Activated CD4-positive, alpha-beta T cell treated with anti-CD3 and anti-CD28 coated beads for 4 hours (primary cell): ENCODE data around the gene TEKT3.

Source experiments
- DNase-seq, 2 donors: peaks; one replicate each; pipeline ENCODE4 v3.0.0-alpha.2; 2020

The TEKT3 gene

DNA sequence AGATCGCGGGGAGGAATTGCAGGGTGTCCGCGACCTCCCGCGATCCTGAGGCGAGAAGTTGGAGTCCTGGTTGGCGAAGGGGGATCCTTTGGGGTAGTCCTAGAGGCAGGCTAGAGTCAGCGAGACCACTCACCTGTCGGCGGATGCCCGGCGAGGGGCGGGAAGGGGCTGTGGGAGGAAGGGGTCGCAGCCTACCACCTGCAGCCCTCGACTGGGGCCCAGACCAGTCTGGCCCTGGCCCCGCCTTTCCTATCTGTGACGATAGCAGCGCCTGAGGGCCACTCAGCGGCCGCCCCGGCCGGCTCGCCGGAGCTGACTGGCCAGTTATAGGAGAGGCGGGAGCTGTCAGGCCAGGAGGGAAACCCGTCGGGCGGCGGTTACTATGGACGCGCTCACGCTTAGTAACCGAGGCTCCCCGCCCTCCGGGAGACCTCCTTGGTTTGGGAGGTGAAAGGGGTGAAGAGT lies at the start of gene TEKT3:
Gene TEKT3, minus strand, starts transcription at position 213 of the 465 bp plus-strand sequence. CDS start 10,012 bp downstream, outside the sequence.
- no peak for DNase-seq

DNA sequence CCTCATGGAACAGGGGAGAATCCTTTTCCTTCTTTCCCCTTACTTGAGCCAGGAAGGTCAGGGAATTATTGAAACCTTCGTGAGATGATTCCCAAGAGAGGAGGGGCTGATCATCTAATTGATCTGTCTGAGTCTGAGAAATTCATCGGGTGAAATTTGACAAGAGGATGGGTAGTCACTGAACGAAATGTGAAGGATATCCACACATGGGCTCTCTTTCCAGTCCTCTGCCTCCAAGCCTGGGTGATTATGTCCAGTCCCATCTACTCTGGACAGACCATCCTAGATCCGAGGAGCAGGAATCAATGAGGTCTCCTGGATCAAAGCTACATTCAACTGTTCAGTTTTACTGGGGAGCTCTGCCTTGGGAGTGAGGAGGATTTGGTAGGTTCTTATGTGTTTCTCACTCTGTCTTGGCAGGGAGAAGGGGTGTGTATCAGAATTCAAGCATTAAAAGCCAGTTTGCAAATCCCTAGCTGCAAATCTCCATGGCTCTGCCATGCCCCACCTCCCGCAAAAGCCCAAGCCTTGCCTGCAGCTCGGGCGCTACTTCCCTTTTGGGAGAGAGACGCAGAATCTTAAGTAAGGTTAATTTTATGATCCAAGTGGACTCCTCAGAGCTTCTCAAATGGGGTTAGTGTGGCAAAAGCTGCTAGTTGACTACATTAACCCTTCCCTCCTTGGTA lies 47.1 kb upstream of the TEKT3 start:
- no peak for DNase-seq

DNA sequence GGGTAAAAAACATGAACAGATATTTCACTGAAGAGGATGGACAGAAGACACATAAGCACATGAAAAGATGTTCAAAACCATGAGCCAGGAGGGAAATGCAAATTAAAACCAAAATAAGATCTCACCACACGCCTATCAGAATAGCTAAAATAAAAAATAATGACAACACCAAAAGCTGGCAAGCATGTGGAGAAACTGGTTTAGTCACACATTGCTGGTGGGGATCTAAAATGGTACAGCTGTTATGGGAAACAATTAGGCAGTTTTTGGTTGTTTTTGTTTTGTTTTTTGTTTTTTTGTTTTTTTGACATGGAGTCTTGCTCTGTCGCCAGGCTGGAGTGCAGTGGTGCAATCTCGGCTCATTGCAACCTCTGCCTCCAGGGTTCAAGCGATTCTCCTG lies 44.7 kb upstream of the TEKT3 start:
- no peak for DNase-seq

DNA sequence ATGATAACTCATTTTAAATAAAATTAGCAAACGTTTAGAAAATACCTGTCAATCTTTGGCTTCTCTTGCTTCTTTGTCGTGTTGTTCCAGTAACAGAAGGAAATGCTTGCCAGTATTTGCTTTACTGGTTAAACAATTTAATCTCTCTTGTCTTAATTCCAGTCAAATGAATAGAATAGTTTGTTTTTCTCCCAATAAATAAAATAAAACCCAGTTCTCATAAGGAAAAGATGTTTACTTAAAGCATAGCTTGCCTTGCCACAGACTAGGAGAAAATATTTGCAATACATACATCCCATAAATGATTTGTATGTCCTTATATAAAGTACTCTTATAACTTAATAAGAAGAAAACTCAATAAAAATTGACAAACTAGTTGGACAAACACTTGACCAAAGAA lies 43.9 kb upstream of the TEKT3 start:
- no peak for DNase-seq

DNA sequence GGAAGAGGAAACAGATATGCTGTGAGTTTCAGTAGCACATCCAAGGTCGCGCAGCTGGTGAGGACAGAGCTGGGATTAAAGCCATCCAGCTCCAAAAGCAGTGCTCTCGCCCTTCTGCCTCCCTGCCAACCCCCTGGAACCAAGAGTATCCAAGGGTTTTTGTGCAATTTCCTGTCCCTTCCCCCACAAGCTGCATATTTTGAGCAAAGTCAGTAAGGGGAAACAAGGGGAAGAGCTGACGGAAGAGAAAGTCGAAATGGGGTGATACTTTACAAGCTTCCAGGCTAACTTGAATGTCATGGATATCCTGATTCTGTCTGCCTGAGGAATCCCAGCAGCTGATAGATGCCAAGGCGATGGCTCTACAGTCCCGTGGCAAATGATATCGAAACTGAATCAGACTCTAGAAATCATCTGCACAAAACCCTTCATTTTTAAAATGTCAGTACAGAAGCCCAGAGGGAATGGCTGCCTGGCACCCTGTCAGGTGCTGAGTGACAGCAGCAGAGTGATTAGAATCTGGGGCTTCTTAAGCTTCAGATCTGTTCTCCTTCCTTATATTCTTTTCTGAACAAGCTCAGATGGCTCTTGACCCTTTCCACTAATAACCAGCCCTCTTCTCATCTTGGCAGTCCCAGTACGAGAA lies 42.9 kb upstream of the TEKT3 start:
- DNase-seq = no peak

DNA sequence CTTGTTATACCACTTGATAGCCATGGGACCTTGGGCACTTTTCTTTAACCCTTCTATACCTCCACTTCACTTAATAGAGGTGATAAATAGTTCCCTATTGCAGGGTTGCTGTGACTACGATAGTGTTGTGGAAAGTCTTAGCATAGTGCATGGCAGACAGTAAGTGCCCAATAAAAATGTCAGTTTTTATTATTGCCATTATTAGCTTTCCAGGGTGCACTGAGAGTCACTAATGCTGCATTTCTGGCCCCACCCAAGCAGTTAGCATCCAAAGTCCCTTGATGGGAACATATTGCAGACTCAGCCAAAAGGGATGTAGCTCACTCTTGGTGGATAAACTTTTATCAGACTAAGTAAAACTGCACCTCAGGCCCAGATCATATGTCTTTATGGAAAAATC lies 41.5 kb upstream of the TEKT3 start:
- DNase-seq = no peak

DNA sequence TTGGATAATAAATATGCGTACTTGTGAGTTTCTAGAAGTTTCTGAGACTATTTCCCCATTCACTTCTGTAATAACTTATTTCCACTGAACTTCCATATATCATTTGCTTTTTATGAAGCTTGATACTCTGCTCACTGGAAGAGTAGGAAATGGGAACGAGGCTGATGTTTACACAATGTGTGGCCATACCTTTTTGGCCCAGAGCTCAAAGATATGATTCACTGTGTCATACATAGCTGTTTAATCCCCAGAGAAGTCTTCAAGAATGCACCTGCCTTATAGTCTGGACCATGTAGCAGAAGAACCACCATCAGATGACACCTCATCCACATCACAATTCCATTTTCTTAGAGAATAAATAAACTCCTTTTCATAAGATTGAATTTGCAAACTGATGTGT lies 40.3 kb upstream of the TEKT3 start:
- DNase-seq = no peak

DNA sequence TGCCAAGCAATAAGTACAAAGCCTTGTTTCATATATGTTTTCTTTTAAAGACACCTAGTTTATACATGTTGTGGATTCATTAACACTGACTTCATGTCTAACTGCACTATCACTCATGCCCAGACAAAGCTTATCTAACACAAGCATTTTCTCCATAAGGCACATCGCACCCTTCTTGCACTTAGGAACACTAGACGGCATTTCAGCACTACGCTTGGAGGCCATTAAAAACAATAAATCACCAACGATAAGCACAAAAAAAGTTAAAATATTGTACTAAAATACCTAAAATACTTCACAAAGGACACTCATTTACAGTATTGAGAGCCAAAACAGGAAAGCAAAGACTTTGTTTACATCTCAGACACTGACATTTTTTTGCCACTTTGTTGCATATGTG lies 39.0 kb upstream of the TEKT3 start:
- DNase-seq = no peak

DNA sequence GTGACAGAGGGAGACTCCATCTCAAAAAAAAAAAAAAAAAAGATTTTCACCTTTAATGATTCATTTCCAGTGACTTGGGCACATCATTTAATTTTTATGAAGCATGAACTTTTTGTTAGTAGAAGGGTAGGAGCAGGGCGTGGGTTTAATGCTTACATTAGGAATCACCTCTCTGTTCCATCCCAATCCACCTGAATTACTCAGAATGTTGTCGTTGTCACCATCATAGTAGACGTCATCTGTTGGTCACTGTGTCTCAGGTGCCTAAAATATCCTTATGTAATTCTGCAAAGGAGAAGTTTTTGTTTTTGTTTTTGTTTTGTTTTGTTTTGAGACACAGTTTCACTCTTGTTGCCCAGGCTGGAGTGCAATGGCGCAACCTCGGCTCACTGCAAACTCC lies 38.3 kb upstream of the TEKT3 start:
- no peak for DNase-seq

DNA sequence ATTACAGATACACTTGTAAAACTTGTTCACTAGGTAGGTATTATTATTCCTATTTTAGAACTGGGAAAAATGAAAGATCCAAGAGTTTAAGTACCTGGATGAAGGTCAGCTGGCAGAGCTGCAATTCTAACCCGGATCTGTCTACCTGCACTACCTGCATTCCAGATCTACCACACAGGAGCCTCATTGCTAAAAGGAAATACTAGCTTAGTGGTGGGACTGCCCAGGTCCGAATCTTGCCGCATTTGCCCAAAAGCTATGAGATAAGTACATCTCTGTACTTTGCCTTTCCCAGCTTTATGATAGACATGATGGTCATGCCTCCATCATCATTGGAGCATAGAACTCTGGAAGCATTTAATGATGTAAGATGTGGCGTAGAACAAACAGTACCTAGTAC lies 36.8 kb upstream of the TEKT3 start:
- no peak for DNase-seq

DNA sequence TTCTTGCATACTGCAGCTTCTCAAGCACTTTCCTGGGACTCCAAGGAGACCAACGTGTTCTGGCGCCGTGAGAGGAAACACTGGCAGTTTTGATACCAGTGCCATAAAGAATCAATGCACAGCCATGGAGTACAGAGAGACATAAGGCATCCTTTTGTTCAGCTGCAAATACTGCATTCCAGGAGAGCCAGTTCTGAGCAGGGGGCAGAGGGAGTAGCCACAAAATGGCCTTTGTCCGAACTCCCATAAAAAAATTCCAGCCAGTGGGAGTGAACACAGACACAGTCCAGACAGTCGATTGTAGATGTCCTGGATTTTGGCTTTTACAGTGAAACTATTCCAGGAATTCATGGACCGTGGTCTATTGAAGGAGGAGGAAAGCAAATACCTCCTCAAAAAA lies 36.2 kb upstream of the TEKT3 start:
- DNase-seq = no peak

DNA sequence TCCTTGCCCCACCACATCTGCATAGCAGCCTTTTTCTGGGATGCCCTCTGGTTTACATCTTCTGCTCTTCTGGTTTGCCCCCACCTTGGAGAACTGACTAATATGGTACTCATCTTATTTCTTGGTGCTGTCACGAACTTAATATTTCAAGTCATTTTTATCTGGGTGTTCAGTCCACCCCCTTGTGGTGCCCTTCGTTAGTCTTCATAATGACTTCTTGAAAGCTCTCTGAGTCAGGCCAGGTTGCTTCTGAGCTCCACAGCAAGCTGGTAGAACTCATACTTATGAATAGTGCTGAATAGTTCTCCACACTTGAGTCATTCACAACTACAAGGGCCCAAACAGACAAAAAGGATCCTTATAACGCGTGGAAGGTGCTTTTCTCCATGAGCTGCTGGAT lies 35.8 kb upstream of the TEKT3 start:
- no peak for DNase-seq

DNA sequence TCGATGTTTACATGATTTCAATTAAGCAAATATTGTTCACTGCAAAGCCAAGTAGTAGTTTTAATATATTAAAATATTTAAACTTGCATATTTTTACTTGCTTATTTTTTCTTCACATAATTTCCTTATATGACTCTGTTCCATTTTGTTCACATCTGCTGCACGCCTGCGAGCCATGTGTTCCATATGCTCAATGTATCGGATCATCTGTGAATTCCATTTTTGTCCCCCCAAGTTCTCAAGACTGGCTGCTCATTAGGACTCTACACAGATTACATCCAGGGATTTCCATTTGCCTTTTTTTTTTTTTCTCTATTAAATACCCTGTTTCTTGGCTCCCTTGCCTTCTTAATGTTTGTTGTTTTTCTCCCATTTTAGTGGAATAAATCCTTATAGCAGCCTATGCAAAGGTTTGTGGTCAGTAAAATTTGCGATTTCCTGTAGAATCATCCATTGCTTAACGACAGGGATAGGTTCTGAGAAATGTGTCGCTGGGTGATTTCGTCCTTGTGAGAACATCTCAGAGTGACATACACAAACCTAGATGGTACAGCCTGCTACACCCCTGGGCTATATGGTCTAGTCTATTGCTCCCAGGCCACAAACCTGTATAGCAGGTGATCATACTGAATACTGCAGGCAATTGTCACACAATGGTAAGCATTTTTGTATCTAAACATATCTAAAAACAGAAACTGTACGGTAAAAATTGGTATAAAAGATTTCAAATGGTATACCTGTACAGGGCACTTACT lies 30.2 kb upstream of the TEKT3 start:
- DNase-seq = no peak

DNA sequence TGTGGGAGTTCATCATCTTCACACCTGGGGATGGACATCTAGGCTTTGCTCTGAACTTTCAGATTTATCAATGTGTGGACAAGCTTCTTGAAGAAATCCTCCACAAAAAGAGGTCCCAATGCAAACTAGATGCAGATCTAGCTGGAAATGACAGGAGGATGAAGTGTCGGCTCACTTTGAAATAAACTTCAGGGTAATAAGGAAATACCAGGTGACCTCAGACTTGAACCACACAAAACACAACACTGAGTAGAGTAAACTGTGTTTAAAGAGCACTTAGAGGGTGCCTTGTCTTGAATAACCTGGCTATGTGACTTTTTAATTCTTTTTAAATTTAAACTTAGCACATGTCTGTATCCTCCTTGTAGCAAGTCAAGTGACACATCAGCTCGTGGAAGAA lies 27.2 kb upstream of the TEKT3 start:
- no peak for DNase-seq

DNA sequence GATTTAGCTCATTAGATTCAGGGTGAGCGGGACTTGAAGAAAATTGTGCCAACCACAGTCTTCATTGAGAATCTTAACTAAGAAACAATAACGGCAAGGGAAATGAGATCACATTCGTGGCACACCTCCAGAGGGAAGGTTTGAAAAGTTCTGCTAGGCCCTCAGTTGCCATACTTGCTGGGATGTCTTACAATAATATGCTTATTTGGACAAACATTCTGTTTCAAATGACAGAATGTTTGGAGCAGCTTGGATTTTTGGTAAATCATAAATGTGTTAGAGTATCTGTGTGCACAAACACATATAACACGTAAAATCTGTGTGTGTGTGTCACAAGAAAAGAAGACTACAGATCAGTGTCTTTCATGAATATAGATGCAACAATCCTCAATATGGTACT lies 24.6 kb upstream of the TEKT3 start:
- DNase-seq = no peak

DNA sequence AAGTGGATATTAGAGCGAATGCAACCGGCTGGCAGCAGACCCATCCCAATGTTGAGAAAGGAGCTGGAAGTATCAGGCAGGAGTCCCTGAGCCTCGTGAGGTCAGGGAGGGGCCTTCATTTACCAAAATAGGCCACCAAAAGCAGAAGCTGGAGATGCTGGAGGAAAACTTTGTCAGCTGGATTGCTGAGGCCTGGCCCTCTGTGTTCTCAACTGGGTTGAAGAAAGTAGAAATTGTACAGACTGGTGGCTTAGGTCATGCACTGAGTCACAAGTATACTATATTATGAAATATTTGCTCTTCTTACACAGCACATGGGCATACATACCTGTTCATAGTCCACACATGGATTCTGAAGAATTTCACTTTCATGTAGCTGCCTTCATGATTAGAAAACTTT lies 23.2 kb upstream of the TEKT3 start:
- DNase-seq = no peak

DNA sequence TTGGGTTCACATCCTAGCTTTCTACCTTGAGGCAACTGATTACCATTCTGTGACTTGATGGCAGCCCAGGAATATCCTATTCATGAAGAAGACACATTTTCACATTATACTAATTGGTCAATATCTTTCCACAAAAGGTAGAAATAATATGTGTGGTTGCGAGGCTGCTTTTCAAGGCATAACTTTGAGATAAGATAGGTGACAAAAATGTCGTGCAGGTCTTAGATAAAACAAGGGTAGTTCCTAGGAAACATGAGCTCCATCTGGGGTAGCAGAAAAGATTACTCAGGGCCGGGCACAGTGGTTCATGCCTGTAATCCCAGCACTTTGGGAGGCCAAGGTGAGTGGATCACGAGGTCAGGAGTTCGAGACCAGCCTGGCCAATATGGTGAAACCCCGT lies 22.3 kb upstream of the TEKT3 start:
- DNase-seq = no peak

DNA sequence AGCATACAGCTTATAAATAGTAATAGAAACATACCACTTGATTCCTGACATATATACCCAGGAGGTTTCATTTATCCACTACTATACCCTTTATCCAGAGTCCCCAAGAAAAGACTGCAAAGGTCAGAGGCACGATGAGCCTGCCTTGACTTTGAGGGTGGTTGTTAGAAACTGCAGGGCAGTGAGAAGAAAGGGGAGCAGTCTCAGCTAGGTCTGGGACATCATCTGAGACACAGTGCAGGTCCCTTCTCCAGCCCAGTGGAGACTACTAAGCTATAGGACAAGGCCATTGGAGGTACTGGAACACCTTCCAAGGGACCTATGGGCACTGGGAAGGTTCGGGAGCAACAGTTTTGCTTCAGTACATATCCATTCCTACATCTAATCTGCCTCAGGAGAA lies 20.2 kb upstream of the TEKT3 start:
- no peak for DNase-seq

DNA sequence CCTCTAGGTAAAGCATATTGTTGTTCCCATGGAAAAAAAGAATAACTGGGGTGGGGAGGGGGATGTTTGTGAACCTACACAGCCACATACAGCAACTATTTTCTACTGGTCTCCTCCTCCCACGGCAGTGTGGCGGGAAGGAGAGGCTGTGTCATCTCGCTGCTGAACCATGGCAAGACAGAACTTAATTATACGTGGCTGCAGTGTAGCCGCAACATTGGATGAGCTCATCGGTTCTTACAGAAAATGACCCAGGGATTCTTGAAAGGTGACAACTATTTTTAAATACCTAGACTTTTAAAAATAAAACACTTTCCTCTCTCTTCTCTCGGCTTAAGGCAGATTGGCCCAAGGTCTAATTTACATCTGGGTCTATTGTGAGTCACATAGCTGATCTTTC lies 19.8 kb upstream of the TEKT3 start:
- no peak for DNase-seq

DNA sequence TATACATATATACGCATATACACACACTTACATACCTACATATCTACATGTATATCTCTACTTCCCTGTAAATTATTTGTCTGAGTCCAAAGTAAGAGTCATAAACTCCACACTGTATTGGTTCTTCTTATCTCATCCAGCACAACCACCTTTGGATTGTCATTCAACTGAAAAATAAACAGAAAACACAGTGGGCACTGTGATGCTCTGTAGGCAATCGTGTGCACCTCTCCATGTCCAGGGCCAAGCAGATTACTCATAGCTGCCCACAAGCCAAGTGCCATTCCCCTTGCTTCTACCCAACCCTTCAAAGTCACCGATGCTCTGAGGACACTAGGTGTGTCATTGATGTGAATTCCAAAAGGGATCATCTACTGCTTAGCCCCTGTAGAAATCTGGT lies 12.9 kb upstream of the TEKT3 start:
- no peak for DNase-seq

DNA sequence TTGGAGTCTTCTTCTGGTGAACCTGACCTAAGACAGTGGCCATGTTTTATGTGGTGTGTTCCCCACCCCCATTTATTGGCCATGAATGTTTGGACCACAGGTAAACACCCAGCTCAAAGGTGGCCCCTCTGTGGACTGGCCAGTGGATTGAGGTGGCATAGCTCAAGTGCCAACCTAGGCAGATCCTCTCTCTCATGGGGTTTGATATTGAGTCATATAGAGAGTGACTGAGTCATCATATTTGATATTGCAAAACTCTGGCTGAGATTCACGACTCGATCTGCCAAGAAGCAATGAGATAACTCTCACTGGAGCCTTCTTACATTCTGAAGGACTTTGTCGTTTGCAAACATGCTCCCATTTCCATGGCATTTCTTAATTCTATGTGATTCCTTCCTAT lies 10.5 kb upstream of the TEKT3 start:
- DNase-seq = no peak

DNA sequence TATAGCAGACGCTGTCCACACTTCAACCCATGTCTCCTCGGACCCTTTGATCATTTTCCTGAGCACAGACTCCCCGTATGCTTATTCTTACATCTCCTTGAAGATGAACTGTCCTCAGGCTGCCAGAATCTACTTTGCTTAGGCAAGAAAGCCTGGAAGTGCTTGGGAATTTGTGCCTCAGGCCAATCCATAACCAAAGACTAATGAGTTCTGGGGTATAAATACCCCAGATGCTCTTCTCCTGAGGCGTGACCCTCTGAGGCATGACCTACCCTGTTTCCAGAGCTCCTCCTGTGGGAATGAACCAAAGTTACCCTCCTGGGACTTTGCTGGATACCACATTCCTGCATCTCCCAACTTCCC lies 10.1 kb upstream of the TEKT3 start:
- no peak for DNase-seq

DNA sequence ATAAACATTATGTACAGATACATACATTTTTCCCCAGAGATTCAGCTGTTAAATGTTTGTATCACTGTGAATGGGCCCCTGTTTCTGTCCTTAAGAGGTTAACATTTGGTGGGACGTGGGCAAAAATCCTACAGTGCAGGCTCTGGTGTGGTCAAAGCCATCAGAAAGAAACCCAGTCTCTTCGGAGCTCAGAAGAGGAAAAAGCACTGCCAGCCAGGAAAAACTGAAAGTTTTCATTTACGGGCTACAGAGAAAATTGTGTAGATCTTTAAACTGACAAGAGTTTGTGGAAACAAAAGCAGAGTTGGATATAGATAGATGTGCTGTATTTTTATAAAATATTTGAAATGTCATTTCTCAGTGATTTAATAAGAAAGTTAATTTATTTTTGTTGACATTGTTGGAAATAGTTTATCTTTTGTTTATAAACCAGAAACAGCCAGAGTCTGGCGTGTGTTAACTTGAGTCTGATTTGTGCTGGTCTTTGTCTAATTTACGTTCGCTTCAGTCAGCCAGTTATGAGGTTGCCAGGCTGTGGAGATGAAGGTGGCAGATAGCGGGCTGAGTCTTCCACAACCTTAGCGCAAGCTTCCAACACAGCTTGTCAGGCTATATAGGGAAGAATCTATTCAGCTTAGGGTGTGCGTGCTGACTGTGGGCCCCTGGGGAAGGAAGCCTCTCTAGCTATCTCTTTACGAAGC lies 9.5 kb upstream of the TEKT3 start:
- DNase-seq = no peak

DNA sequence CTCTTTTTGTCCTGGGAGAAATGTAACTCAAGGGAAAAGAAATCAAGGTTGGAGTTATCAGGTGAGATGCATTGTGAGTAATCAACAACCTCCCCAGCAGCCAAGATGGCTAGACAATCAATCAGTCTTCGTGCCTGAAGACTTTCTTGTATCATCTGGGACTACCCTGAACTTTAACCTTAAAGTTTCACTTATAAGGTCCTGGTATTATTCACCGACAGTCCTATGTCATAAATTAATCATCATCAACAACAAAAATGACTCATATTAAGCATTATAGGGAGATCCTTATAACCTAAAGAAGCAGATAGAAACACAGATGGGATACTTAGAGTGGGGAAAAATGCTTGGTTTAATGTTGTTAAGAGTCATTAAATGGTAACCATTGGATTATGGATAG lies 7.7 kb upstream of the TEKT3 start:
- no peak for DNase-seq
